ENCODE results near the gene CEP104.

The CEP104 gene

DNA sequence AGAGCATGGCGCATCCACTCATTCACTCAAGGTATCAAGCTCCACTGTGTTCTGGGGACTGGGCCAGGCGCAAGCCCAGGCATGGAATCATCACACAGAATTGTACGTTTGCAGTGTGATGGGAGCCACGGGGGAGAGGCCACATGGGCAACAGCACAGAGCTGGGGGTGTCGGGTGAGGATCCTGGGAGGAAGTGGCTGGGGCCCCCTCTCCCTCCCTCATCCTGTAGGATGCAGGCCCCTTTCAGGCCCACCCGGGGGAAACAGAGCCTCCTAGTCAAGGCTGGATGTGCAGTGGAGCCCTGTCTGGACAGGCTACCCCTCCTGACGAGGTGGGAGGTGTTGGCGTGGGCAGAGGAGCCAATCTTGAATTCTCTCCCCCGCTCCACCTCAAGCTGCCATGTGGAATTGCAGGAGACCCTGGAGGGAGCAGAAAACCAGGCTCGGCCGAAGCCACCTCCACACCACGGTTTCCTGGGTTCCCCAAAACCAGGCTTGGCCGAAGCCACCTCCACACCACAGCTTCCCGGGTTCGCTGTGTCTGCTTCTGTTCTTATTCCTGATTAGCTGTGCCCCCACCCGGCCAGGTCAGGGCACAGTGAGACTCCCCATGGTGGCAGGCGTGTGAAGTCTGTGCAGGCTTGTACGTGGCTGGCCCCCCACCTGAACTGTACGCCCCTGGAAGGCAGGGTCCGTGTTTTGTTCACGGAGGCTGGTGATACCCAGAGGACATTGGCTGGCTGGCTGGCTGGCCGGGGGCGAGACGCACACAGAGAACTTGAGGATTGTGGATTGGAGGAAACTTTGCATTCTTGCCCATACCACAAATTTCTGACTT, 47.2 kb upstream of the CEP104 start:
- no peak overlapping the region for H3K4me3 ChIP-seq (ENCODE audit: control insufficient read depth, low read depth, low read length)
- TF ChIP-seq, protein P1, sequence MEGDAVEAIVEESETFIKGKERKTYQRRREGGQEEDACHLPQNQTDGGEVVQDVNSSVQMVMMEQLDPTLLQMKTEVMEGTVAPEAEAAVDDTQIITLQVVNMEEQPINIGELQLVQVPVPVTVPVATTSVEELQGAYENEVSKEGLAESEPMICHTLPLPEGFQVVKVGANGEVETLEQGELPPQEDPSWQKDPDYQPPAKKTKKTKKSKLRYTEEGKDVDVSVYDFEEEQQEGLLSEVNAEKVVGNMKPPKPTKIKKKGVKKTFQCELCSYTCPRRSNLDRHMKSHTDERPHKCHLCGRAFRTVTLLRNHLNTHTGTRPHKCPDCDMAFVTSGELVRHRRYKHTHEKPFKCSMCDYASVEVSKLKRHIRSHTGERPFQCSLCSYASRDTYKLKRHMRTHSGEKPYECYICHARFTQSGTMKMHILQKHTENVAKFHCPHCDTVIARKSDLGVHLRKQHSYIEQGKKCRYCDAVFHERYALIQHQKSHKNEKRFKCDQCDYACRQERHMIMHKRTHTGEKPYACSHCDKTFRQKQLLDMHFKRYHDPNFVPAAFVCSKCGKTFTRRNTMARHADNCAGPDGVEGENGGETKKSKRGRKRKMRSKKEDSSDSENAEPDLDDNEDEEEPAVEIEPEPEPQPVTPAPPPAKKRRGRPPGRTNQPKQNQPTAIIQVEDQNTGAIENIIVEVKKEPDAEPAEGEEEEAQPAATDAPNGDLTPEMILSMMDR (IDR thresholded peaks at IDR 0.05; ENCODE audit: control insufficient read depth, insufficient read depth, low read depth, low read length, missing control alignments), result no peak
- DNase-seq (ENCODE audit: low read depth), result no peak

DNA sequence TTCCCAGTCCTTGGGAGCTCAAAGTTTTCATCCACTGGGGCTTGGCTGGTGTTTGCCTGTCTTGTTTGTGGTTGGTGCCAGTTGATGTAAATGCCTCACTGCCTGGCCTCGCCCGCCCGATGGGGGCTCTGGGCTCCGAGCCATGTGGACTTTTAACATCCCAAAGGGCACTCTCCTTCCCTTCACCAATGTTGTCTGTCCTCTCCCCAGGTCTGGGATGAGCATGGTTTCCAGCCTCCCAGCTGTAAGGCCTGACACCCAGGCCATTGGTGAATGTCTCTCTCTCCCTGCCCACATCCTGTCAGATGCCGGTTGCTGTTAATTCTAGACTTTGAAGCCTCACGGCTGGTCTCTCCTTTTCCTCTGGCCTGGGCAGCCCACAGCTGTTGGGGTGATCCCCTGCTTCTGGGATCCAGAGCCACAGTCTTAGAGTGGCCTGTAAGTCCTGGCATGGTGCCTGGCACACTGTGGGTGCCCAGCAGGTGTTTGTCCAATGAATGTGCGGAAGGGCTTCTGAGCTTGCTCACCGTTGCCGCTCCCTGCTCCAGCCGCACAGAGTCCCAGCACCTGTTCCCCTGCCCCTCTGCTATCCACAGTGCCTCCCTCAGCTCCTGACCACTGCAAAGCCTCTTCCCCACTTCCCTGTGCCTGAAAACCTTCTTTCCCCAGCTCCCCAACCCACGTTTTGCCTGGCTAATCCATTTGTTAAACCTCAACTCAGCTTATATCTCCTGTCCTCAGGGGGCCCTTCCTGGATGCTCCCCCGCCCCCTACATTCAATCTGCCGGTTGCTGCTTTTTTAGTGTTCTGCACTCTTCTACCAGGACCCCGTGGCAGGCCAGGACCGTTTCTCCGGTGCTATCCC, 46.4 kb upstream of the CEP104 start:
- DNase-seq (ENCODE audit: low read depth), result no peak
- no peak overlapping the region for H3K4me3 ChIP-seq (ENCODE audit: control insufficient read depth, low read depth, low read length)

DNA sequence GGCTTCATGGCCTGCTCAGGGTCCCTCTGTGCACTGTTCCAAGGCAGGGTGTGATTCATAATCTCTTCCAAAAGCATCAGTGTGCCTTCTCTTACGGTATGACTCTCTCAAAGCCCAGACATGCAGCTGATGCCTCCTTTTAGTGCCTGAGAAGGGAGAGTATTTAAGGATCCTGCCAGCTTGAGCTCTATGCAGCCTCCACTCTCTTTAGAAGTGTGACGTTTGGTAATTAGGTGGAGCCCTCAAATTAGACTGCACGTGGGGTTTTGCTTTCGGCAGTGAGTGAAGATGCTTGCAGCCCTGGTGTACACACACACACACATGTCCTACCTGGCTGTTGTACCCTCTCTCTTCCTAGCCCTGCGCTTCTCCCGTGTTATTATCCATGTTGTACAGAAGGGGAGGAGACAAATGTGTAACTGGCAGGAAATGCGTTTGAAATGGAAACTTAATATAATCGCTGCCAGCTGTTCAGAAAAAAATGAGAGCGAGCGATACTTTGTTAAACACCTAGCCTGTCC, 45.6 kb upstream of the CEP104 start:
- DNase-seq (ENCODE audit: low read depth), result no peak
- H3K4me3 ChIP-seq (ENCODE audit: control insufficient read depth, low read depth, low read length), result no peak overlapping the region
- TF ChIP-seq, protein P1 (IDR thresholded peaks at IDR 0.05; ENCODE audit: control insufficient read depth, insufficient read depth, low read depth, low read length, missing control alignments), result no peak

More for the DNA sequence above, 46.4 kb upstream of the CEP104 start:
- TF ChIP-seq, protein P1 (IDR thresholded peaks at IDR 0.05; ENCODE audit: control insufficient read depth, insufficient read depth, low read depth, low read length, missing control alignments), result no peak

DNA sequence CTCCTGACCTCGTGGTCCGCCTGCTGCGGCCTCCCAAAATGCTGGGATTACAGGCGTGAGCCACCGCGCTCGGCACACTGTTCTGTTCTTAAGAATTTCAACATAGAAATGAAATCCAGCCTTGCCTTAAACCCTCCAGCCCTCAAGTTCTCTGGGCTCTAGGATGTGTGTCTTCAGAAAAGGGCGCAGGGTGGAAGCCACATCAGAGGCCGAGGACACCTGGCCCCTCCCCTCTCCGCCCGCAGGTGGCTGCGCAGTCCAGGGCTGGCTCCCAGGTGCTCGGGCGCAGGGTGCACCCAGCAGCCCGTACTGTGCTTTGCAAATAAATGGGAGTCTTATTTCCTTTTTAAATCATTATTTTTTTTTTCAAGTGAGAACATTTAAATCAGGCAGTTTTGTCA, 45.1 kb upstream of the CEP104 start:
- H3K4me3 ChIP-seq (ENCODE audit: control insufficient read depth, low read depth, low read length), result no peak overlapping the region
- TF ChIP-seq, protein P1 (IDR thresholded peaks at IDR 0.05; ENCODE audit: control insufficient read depth, insufficient read depth, low read depth, low read length, missing control alignments), result no peak
- no peak for DNase-seq (ENCODE audit: low read depth)

- peak overlapping the region; percentile 83 for H3K4me3 ChIP-seq (ENCODE audit: control insufficient read depth, low read depth, low read length)
- TF ChIP-seq, protein P1 (IDR thresholded peaks at IDR 0.05; ENCODE audit: control insufficient read depth, insufficient read depth, low read depth, low read length, missing control alignments), result no peak
- peak; percentile 78 for DNase-seq (ENCODE audit: low read depth)
Observed at GRCh38 chr1:3900969-3901529, 44.0 kb upstream of the CEP104 start.
